ENCODE measurements around the gene KRT72. TPM values are rescaled to one million over a fixed set of nuclear protein-coding genes. Genes with fewer than 3 reads are reported as not detected.

KRT72 gene
- total RNA-seq, 1 experiment from 2014 or later, result not detected

- DNase-seq (ENCODE audit: low spot score), result no peak
Observed at GRCh38 chr12:52579468-52580465, 21.5 kb downstream of the KRT72 start.

GRCh38 chr12:52578469-52578868 lies 22.8 kb downstream of the KRT72 start:
- no peak for DNase-seq (ENCODE audit: low spot score)

- no peak for DNase-seq (ENCODE audit: low spot score)
Observed at GRCh38 chr12:52577316-52577715, 23.9 kb downstream of the KRT72 start.

- DNase-seq (ENCODE audit: low spot score), result no peak
Observed at GRCh38 chr12:52575948-52576347, 25.3 kb downstream of the KRT72 start.

- DNase-seq (ENCODE audit: low spot score), result no peak
Observed at GRCh38 chr12:52575256-52575655, 26.0 kb downstream of the KRT72 start.

- DNase-seq (ENCODE audit: low spot score), result no peak
Observed at GRCh38 chr12:52573743-52574142, 27.5 kb downstream of the KRT72 start, which contains the start of gene KRT74. TSS of gene KRT74 (minus strand) at chr12:52573843. CDS start at chr12:52573777, 66 bp downstream.

- DNase-seq (ENCODE audit: low spot score), result no peak
Observed at GRCh38 chr12:52573306-52573705, 28.0 kb downstream of the KRT72 start.

GRCh38 chr12:52570511-52570910 lies 30.8 kb downstream of the KRT72 start:
- DNase-seq (ENCODE audit: low spot score), result no peak

GRCh38 chr12:52568111-52568510 lies 33.2 kb downstream of the KRT72 start:
- DNase-seq (ENCODE audit: low spot score), result no peak

GRCh38 chr12:52566847-52567291 lies 34.4 kb downstream of the KRT72 start:
- DNase-seq (ENCODE audit: low spot score), result no peak

GRCh38 chr12:52564582-52564981 lies 36.7 kb downstream of the KRT72 start:
- DNase-seq (ENCODE audit: low spot score), result no peak

- no peak for DNase-seq (ENCODE audit: low spot score)
Observed at GRCh38 chr12:52561880-52562449, 39.3 kb downstream of the KRT72 start.

GRCh38 chr12:52559979-52560378 lies 41.3 kb downstream of the KRT72 start:
- no peak for DNase-seq (ENCODE audit: low spot score)

GRCh38 chr12:52558781-52559445 lies 42.4 kb downstream of the KRT72 start:
- no peak for DNase-seq (ENCODE audit: low spot score)

- no peak for DNase-seq (ENCODE audit: low spot score)
Observed at GRCh38 chr12:52557476-52557875, 43.8 kb downstream of the KRT72 start.

- no peak for DNase-seq (ENCODE audit: low spot score)
Observed at GRCh38 chr12:52555577-52555976, 45.7 kb downstream of the KRT72 start.

GRCh38 chr12:52552681-52553195 lies 48.5 kb downstream of the KRT72 start, which contains the start of gene KRT71:
TSS of gene KRT71 (minus strand) at chr12:52553145. CDS start at chr12:52553077, 68 bp downstream.
- no peak for DNase-seq (ENCODE audit: low spot score)

- no peak for DNase-seq (ENCODE audit: low spot score)
Observed at GRCh38 chr12:52552055-52552454, 49.2 kb downstream of the KRT72 start.

GRCh38 chr12:52551216-52551865 lies 49.9 kb downstream of the KRT72 start:
- no peak for DNase-seq (ENCODE audit: low spot score)

GRCh38 chr12:52546126-52546525 lies 55.1 kb downstream of the KRT72 start:
- no peak for DNase-seq (ENCODE audit: low spot score)

Data from H4 (cell line).